Osteoblast (primary cell): ENCODE data around the gene PLPP1. TPM values are rescaled to one million over a fixed set of nuclear protein-coding genes. Genes with fewer than 3 reads are reported as not detected.

ENCODE experiments used
- DNase-seq: peaks from one replicate; pipeline ENCODE4 v3.0.0; 2011; ENCODE audit warnings: low spot score, mixed read lengths; ENCODE audit not compliant: insufficient read length; ENCODE audit errors: missing footprints
- H2AFZ ChIP-seq: 2 replicates; pipeline ENCODE4 v1.6.0; 2011; ENCODE audit warnings: mild to moderate bottlenecking, low read length
- H3K27ac ChIP-seq: 2 replicates; pipeline ENCODE4 v1.5.1; 2011; ENCODE audit warnings: mild to moderate bottlenecking, low read depth, low read length, moderate library complexity
- H3K27me3 ChIP-seq: 2 replicates; pipeline ENCODE4 v1.6.0; 2012; ENCODE audit warnings: mild to moderate bottlenecking, control low read depth, inconsistent platforms, low read length, moderate library complexity; ENCODE audit not compliant: insufficient read depth
- H3K36me3 ChIP-seq: 2 replicates; pipeline ENCODE4 v1.5.1; 2011; ENCODE audit warnings: mild to moderate bottlenecking, low read length, control low read depth, moderate library complexity; ENCODE audit not compliant: insufficient read depth
- H3K4me1 ChIP-seq: 2 replicates; pipeline ENCODE4 v1.5.1; 2011; ENCODE audit warnings: mild to moderate bottlenecking, low read length, control low read depth, moderate library complexity; ENCODE audit not compliant: insufficient read depth
- H3K4me2 ChIP-seq: 2 replicates; pipeline ENCODE4 v1.6.0; 2011; ENCODE audit warnings: mild to moderate bottlenecking, low read length; ENCODE audit not compliant: insufficient read depth
- H3K4me3 ChIP-seq: fragments of 200-600 bp; sonication (generic); 3 replicates; pipeline ENCODE4 v1.5.1; 2012; ENCODE audit warnings: mild to moderate bottlenecking, low read length, inconsistent platforms; ENCODE audit not compliant: insufficient read depth
- H3K79me2 ChIP-seq: 2 replicates; pipeline ENCODE4 v1.6.0; 2012; ENCODE audit warnings: mild to moderate bottlenecking, low read length, control low read depth, inconsistent platforms; ENCODE audit not compliant: insufficient read depth
- H3K9me3 ChIP-seq: 2 replicates; pipeline ENCODE4 v1.5.1; 2011; ENCODE audit warnings: low read depth, low read length, control low read depth
- H4K20me1 ChIP-seq: 2 replicates; pipeline ENCODE4 v1.6.0; 2012; ENCODE audit warnings: mild to moderate bottlenecking, low read length, control low read depth; ENCODE audit not compliant: insufficient read depth
- CTCF ChIP-seq: IDR thresholded peaks from 2 replicates; pipeline ENCODE4 v1.5.1; 2011; ENCODE audit warnings: mild to moderate bottlenecking, low read depth, low read length, moderate library complexity; ENCODE audit errors: extremely low read depth
- total RNA-seq: library from RNA; depleted of rRNA; stranded (reverse); fragments of >200 nt; gene quantifications from 2 replicates; pipeline ENCODE4 v1.2.3, GENCODE V29; 2012

PLPP1 gene
- total RNA-seq, 1 donor, result 69.8 TPM

- peak; percentile 55 for DNase-seq
- TF ChIP-seq CTCF, result no peak
- Histone ChIP-seq H3K36me3 (no peaks in the 10 kb centered on the region), H3K27ac (peak overlapping the region; percentile 70), H3K4me3 (peak overlapping the region; percentile 14), H3K79me2 (no peaks in the 10 kb centered on the region), H3K4me1 (peaks cover 32% of the 10 kb centered on the region), H3K4me2 (peak overlapping the region; percentile 66), H3K27me3 (no peaks in the 10 kb centered on the region), H2AFZ (no peak overlapping the region), H3K9me3 (no peaks in the 10 kb centered on the region), H4K20me1 (no peaks in the 10 kb centered on the region)
Measured at GRCh38 chr5:55437859-55438206, 96.9 kb downstream of the PLPP1 start.

DNA sequence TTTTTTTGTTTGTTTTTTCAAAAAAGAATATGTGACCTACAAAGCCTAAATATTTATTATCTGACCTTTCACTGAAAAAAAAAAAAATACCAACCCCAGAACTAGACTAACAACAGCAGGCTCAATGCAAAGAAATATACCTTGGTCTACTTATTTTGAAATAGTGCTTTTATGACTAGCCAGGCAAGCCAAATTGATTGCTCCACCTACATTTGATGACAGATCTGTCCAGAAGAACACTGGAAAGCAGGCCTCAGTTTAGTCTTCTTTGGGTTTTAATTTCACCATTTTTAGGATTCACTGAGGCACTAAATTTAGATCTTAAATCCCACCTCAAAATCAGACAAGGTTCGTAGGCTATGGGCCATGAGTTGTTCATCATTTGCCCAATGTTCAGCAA, 97.3 kb downstream of the PLPP1 start:
- no peak for TF ChIP-seq CTCF
- H3K4me3 ChIP-seq, result peak overlapping the region; percentile 14
- H3K4me1 ChIP-seq, result peaks cover 32% of the 10 kb centered on the region
- H3K27ac ChIP-seq, result peak overlapping the region; percentile 70
- no peaks in the 10 kb centered on the region for H3K27me3 ChIP-seq
- no peak for DNase-seq
- no peaks in the 10 kb centered on the region for H3K79me2 ChIP-seq
- no peaks in the 10 kb centered on the region for H3K9me3 ChIP-seq
- H4K20me1 ChIP-seq, result no peaks in the 10 kb centered on the region
- no peak overlapping the region for H2AFZ ChIP-seq
- no peaks in the 10 kb centered on the region for H3K36me3 ChIP-seq
- H3K4me2 ChIP-seq, result peak overlapping the region; percentile 66

DNA sequence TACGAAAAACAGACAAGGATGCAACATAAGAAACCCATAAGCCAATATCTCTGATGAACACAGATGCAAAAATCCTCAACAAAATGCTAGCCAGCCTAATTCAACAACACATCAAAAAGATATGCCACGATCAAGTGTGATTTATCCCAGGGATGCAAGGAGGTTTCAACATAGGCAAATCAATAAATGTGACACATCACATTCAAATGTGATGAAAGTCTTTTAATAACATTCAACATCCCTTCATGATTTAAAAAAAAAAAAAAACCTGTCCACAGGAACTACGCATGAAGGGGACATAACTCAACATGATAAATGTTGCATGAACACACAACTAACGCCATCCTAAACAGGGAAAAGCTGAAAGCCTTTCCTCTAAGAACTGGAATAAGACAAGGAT, 102.2 kb downstream of the PLPP1 start:
- peaks cover 7% of the 10 kb centered on the region for H4K20me1 ChIP-seq
- no peaks in the 10 kb centered on the region for H3K27me3 ChIP-seq
- peaks cover 10% of the 10 kb centered on the region for H3K79me2 ChIP-seq
- no peak overlapping the region for H3K4me2 ChIP-seq
- no peak overlapping the region for H3K4me3 ChIP-seq
- no peaks in the 10 kb centered on the region for H3K9me3 ChIP-seq
- peaks cover 7% of the 10 kb centered on the region for H3K4me1 ChIP-seq
- DNase-seq, result no peak
- H2AFZ ChIP-seq, result no peak overlapping the region
- no peak overlapping the region for H3K27ac ChIP-seq
- peaks cover 2% of the 10 kb centered on the region for H3K36me3 ChIP-seq
- no peak for TF ChIP-seq CTCF

GRCh38 chr5:55429613-55430253, 105.0 kb downstream of the PLPP1 start:
- Histone ChIP-seq H3K27me3 (no peaks in the 10 kb centered on the region), H3K9me3 (no peaks in the 10 kb centered on the region), H2AFZ (no peak overlapping the region), H3K4me1 (no peaks in the 10 kb centered on the region), H4K20me1 (peaks cover 7% of the 10 kb centered on the region), H3K4me2 (no peak overlapping the region), H3K27ac (no peak overlapping the region), H3K36me3 (peaks cover 7% of the 10 kb centered on the region), H3K79me2 (peaks cover 10% of the 10 kb centered on the region), H3K4me3 (no peak overlapping the region)
- DNase-seq, result peak; percentile 22
- TF ChIP-seq CTCF, result no peak
